Glutamatergic neuron (in vitro differentiated cells): ENCODE data around the gene DHRS7. TPM values are rescaled to one million over a fixed set of nuclear protein-coding genes. Genes with fewer than 3 reads are reported as not detected.

Source experiments
- DNase-seq: peaks from one replicate; pipeline ENCODE4 v3.0.0; 2022
- H3K27ac Mint-ChIP-seq: one replicate; pipeline ENCODE4 v1.8.0; 2020; ENCODE audit warnings: mild to moderate bottlenecking, mixed read lengths, inconsistent platforms; ENCODE audit not compliant: unreplicated experiment
- H3K27me3 Mint-ChIP-seq: one replicate; pipeline ENCODE4 v1.8.0; 2020; ENCODE audit warnings: mild to moderate bottlenecking, moderate library complexity, mixed read lengths, inconsistent platforms; ENCODE audit not compliant: unreplicated experiment
- H3K36me3 Mint-ChIP-seq: one replicate; pipeline ENCODE4 v1.8.0; 2020; ENCODE audit warnings: mild to moderate bottlenecking, mixed read lengths, inconsistent platforms; ENCODE audit not compliant: unreplicated experiment
- H3K4me1 Mint-ChIP-seq: one replicate; pipeline ENCODE4 v1.8.0; 2020; ENCODE audit warnings: mild to moderate bottlenecking, low read depth, mixed read lengths, inconsistent platforms; ENCODE audit not compliant: unreplicated experiment
- H3K4me3 Mint-ChIP-seq: one replicate; pipeline ENCODE4 v1.8.0; 2020; ENCODE audit warnings: mild to moderate bottlenecking, mixed read lengths, inconsistent platforms; ENCODE audit not compliant: unreplicated experiment
- H3K9me3 Mint-ChIP-seq: one replicate; pipeline ENCODE4 v1.8.0; 2020; ENCODE audit warnings: mild to moderate bottlenecking, moderate library complexity, mixed read lengths, inconsistent platforms; ENCODE audit not compliant: unreplicated experiment
- total RNA-seq: library from RNA; stranded (reverse); fragmentation: NEBNext Ultra II Directional; extraction: Animal tissue kit (Norgen Biotek cat#: 25700); gene quantifications from one replicate; pipeline ENCODE4 v1.2.1, GENCODE V29; 2021; ENCODE audit not compliant: unreplicated experiment
- TF ChIP-seq, protein P1 (sequence below): fragments of 200-600 bp; sonication (generic); IDR thresholded peaks from one replicate; pipeline ENCODE4 v1.5.0; 2021; ENCODE audit not compliant: partially characterized antibody, unreplicated experiment

Gene DHRS7
- total RNA-seq, 1 donor from 2014 or later = 74.8 TPM

GRCh38 chr14:60184905-60185555 is 19.8 kb upstream of the DHRS7 start:
- Mint-ChIP-seq H3K27ac (no peak overlapping the region), H3K27me3 (no peaks in the 10 kb centered on the region), H3K9me3 (no peaks in the 10 kb centered on the region), H3K4me3 (no peak overlapping the region), H3K4me1 (no peaks in the 10 kb centered on the region), H3K36me3 (no peaks in the 10 kb centered on the region)
- no peak for DNase-seq
- TF ChIP-seq, protein P1, sequence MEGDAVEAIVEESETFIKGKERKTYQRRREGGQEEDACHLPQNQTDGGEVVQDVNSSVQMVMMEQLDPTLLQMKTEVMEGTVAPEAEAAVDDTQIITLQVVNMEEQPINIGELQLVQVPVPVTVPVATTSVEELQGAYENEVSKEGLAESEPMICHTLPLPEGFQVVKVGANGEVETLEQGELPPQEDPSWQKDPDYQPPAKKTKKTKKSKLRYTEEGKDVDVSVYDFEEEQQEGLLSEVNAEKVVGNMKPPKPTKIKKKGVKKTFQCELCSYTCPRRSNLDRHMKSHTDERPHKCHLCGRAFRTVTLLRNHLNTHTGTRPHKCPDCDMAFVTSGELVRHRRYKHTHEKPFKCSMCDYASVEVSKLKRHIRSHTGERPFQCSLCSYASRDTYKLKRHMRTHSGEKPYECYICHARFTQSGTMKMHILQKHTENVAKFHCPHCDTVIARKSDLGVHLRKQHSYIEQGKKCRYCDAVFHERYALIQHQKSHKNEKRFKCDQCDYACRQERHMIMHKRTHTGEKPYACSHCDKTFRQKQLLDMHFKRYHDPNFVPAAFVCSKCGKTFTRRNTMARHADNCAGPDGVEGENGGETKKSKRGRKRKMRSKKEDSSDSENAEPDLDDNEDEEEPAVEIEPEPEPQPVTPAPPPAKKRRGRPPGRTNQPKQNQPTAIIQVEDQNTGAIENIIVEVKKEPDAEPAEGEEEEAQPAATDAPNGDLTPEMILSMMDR = no peak

GRCh38 chr14:60184146-60184904 is 19.1 kb upstream of the DHRS7 start:
- no peaks in the 10 kb centered on the region for H3K4me1 Mint-ChIP-seq
- TF ChIP-seq, protein P1 = peak; percentile 88
- no peaks in the 10 kb centered on the region for H3K27me3 Mint-ChIP-seq
- no peaks in the 10 kb centered on the region for H3K9me3 Mint-ChIP-seq
- no peak overlapping the region for H3K27ac Mint-ChIP-seq
- no peak overlapping the region for H3K4me3 Mint-ChIP-seq
- no peaks in the 10 kb centered on the region for H3K36me3 Mint-ChIP-seq
- DNase-seq = no peak

GRCh38 chr14:60183741-60184140 is 18.5 kb upstream of the DHRS7 start:
- Mint-ChIP-seq H3K36me3 (no peaks in the 10 kb centered on the region), H3K4me3 (no peak overlapping the region), H3K27ac (no peak overlapping the region), H3K27me3 (no peaks in the 10 kb centered on the region), H3K9me3 (no peaks in the 10 kb centered on the region), H3K4me1 (no peaks in the 10 kb centered on the region)
- TF ChIP-seq, protein P1 = no peak
- no peak for DNase-seq

GRCh38 chr14:60183138-60183537 is 17.9 kb upstream of the DHRS7 start:
- Mint-ChIP-seq H3K4me3 (no peak overlapping the region), H3K27me3 (no peaks in the 10 kb centered on the region), H3K27ac (no peak overlapping the region), H3K9me3 (no peaks in the 10 kb centered on the region), H3K36me3 (no peaks in the 10 kb centered on the region), H3K4me1 (no peaks in the 10 kb centered on the region)
- DNase-seq = no peak
- TF ChIP-seq, protein P1 = no peak

DNA sequence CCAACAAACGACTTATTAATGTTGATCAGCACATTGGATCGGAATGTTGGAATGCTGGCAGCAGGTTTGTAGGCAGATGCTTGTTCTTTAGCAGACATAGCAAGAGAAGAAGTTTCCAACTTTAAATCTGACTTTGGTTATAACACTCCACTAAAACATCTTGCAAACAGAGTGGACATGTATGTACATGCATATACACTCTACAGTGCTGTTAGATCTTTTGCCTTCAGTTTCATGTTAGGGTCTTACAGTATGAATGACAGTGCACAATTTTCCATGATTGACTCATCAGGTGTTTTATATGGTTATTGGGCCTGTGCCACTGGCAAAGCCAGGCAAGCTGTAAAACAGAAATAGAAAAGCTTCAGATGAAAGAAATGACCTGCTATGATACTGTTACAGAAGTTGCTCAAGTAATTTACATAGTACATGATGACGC is 14.3 kb upstream of the DHRS7 start:
- Mint-ChIP-seq H3K36me3 (no peaks in the 10 kb centered on the region), H3K27me3 (peaks cover 5% of the 10 kb centered on the region), H3K9me3 (no peaks in the 10 kb centered on the region), H3K4me1 (no peaks in the 10 kb centered on the region), H3K27ac (no peak overlapping the region), H3K4me3 (no peak overlapping the region)
- no peak for DNase-seq
- TF ChIP-seq, protein P1 = no peak
